ENCODE data around the gene BEX5.

Gene BEX5

GRCh38 chrX:102113367-102113766, 42.4 kb downstream of the BEX5 start (continued):
- TF ChIP-seq ZNF449 (tag by site-specific recombination; IDR thresholded peaks at IDR 0.05) (no peak), ZNF48 (tag by site-specific recombination; IDR thresholded peaks at IDR 0.05) (no peak), AEBP2 (tag by site-specific recombination; IDR thresholded peaks at IDR 0.05; ENCODE audit: borderline replicate concordance) (no peak)
